HepG2 (cell line): ENCODE results near the gene VPS54.

Experiments used
- CTCF ChIP-seq: sonication (generic); formaldehyde crosslinking; IDR thresholded peaks from 2 replicates; pipeline ENCODE4 v1.5.0; 2020; ENCODE audit warnings: mild to moderate bottlenecking, missing genetic modification reagents, moderate library complexity
- GLI4 ChIP-seq: sonication (generic); formaldehyde crosslinking; IDR thresholded peaks from 2 replicates; pipeline ENCODE4 v1.5.1; 2020; ENCODE audit warnings: missing genetic modification reagents, mild to moderate bottlenecking, moderate library complexity, borderline replicate concordance
- HNRNPL ChIP-seq: fragments of 200-400 bp; formaldehyde crosslinking; IDR thresholded peaks from 2 replicates; pipeline ENCODE4 v1.6.1; 2017; ENCODE audit warnings: mild to moderate bottlenecking, low read depth, low read length
- RXRA ChIP-seq: sonication (generic); formaldehyde crosslinking; IDR thresholded peaks from 2 replicates; pipeline ENCODE4 v1.5.1; 2020; ENCODE audit warnings: missing genetic modification reagents
- SKI ChIP-seq: fragments of 450-650 bp; IDR thresholded peaks from one replicate; pipeline ENCODE4 v1.6.1; 2018; ENCODE audit warnings: mild to moderate bottlenecking; ENCODE audit not compliant: partially characterized antibody
- TP53 ChIP-seq: sonication (generic); formaldehyde crosslinking; conservative IDR thresholded peaks from 2 replicates; pipeline ENCODE4 v1.4.0; 2020; ENCODE audit warnings: missing genetic modification reagents
- ZFYVE20 ChIP-seq: sonication (generic); formaldehyde crosslinking; IDR thresholded peaks from 2 replicates; pipeline ENCODE4 v1.8.0; 2023; ENCODE audit warnings: low read depth, mild to moderate bottlenecking, moderate library complexity, missing genetic modification reagents, borderline replicate concordance
- ZNF276 ChIP-seq: sonication (generic); formaldehyde crosslinking; IDR thresholded peaks from 2 replicates; pipeline ENCODE4 v1.4.0; 2020; ENCODE audit warnings: mild to moderate bottlenecking, low read depth, missing genetic modification reagents
- ZNF33A ChIP-seq: sonication (generic); formaldehyde crosslinking; IDR thresholded peaks from 2 replicates; pipeline ENCODE4 v1.5.1; 2020; ENCODE audit warnings: missing genetic modification reagents, mild to moderate bottlenecking, moderate library complexity, borderline replicate concordance
- ZNF547 ChIP-seq: sonication (generic); formaldehyde crosslinking; IDR thresholded peaks from 2 replicates; pipeline ENCODE4 v1.5.1; 2020; ENCODE audit warnings: mild to moderate bottlenecking, missing genetic modification reagents
- ZNF549 ChIP-seq: sonication (generic); formaldehyde crosslinking; IDR thresholded peaks from 2 replicates; pipeline ENCODE4 v1.5.0; 2020; ENCODE audit warnings: missing genetic modification reagents
- TF ChIP-seq, protein P1 (sequence below): sonication (generic); formaldehyde crosslinking; IDR thresholded peaks from 2 replicates; pipeline ENCODE4 v1.8.1; 2023; ENCODE audit warnings: mild to moderate bottlenecking, missing genetic modification reagents, borderline replicate concordance
- TF ChIP-seq, protein P2 (sequence below): sonication (generic); formaldehyde crosslinking; IDR thresholded peaks from 2 replicates; pipeline ENCODE4 v1.4.0; 2020; ENCODE audit warnings: missing genetic modification reagents

- TF ChIP-seq ZNF547 (CRISPR knock-in tag) (no peak), ZFYVE20 (CRISPR knock-in tag) (no peak), ZNF549 (CRISPR knock-in tag) (no peak), HNRNPL (no peak), TP53 (CRISPR knock-in tag) (no peak), SKI (no peak), ZNF33A (no peak), CTCF (CRISPR knock-in tag) (no peak), RXRA (no peak), ZNF276 (CRISPR knock-in tag) (no peak), GLI4 (CRISPR knock-in tag) (no peak)
- TF ChIP-seq, protein P1, sequence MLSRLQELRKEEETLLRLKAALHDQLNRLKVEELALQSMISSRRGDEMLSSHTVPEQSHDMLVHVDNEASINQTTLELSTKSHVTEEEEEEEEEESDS, result no peak
- TF ChIP-seq, protein P2, sequence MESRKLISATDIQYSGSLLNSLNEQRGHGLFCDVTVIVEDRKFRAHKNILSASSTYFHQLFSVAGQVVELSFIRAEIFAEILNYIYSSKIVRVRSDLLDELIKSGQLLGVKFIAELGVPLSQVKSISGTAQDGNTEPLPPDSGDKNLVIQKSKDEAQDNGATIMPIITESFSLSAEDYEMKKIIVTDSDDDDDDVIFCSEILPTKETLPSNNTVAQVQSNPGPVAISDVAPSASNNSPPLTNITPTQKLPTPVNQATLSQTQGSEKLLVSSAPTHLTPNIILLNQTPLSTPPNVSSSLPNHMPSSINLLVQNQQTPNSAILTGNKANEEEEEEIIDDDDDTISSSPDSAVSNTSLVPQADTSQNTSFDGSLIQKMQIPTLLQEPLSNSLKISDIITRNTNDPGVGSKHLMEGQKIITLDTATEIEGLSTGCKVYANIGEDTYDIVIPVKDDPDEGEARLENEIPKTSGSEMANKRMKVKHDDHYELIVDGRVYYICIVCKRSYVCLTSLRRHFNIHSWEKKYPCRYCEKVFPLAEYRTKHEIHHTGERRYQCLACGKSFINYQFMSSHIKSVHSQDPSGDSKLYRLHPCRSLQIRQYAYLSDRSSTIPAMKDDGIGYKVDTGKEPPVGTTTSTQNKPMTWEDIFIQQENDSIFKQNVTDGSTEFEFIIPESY (CRISPR knock-in tag), result no peak
Observed at GRCh38 chr2:64015391-64015790, 3.8 kb downstream of the VPS54 start.
